Panc1 (cell line): ENCODE results near the gene LGI4.

ENCODE experiments used
- CTCF ChIP-seq: fragments of 450-650 bp; IDR thresholded peaks from 2 replicates; pipeline ENCODE4 v1.5.1; 2017; ENCODE audit warnings: mild to moderate bottlenecking
- POLR2AphosphoS5 ChIP-seq: IDR thresholded peaks from 2 replicates; pipeline ENCODE4 v1.6.1; 2012; ENCODE audit warnings: mild to moderate bottlenecking, low read depth, low read length, moderate library complexity
- SIN3A ChIP-seq: IDR thresholded peaks from 2 replicates; pipeline ENCODE4 v1.6.1; 2012; ENCODE audit warnings: low read depth, mild to moderate bottlenecking, low read length, moderate library complexity, borderline replicate concordance; ENCODE audit not compliant: insufficient read depth

DNA sequence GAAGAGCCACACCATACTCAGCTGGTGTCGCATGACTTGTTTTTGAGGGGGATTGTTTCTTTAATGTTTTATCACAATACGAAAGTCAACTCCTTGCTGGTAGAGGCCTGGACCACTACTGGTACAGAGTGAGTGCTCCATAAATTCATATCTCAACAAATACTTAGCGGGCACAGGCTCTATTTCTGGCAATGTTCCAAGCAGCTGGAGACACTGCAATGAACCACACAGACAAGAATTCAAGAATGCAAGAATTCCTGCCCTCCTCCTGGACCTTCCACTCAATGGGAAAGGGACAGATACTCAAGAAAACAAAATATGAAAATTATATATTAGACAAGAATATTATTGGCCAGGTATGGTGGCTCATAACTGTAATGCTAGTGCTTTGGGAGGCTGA lies 14.6 kb upstream of the LGI4 start:
- no peak for TF ChIP-seq CTCF
- TF ChIP-seq SIN3A: no peak
- no peak for TF ChIP-seq POLR2AphosphoS5
